ENCODE measurements around the gene HSBP1.
A peak's percentile ranks its signal among the peaks of the same experiment; 100 is the strongest.

GRCh38 chr16:83807710-83808572, at the start of gene HSBP1:
- TF ChIP-seq, protein P1, sequence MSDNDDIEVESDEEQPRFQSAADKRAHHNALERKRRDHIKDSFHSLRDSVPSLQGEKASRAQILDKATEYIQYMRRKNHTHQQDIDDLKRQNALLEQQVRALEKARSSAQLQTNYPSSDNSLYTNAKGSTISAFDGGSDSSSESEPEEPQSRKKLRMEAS (IDR thresholded peaks at IDR 0.05; ENCODE audit: low read depth, low read length) = no peak
- TF ChIP-seq POLR2A (IDR thresholded peaks at IDR 0.05; ENCODE audit: extremely low read depth, insufficient read length) (peak; percentile 65), MYC (IDR thresholded peaks at IDR 0.05; ENCODE audit: low read depth, low read length) (peak; percentile 36; the same call in 1 of the 2 replicates)
- TF ChIP-seq, protein P2, sequence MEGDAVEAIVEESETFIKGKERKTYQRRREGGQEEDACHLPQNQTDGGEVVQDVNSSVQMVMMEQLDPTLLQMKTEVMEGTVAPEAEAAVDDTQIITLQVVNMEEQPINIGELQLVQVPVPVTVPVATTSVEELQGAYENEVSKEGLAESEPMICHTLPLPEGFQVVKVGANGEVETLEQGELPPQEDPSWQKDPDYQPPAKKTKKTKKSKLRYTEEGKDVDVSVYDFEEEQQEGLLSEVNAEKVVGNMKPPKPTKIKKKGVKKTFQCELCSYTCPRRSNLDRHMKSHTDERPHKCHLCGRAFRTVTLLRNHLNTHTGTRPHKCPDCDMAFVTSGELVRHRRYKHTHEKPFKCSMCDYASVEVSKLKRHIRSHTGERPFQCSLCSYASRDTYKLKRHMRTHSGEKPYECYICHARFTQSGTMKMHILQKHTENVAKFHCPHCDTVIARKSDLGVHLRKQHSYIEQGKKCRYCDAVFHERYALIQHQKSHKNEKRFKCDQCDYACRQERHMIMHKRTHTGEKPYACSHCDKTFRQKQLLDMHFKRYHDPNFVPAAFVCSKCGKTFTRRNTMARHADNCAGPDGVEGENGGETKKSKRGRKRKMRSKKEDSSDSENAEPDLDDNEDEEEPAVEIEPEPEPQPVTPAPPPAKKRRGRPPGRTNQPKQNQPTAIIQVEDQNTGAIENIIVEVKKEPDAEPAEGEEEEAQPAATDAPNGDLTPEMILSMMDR (IDR thresholded peaks at IDR 0.05; ENCODE audit: low read depth, low read length) = no peak

Measured in NB4 (cell line).